T-helper 2 cell treated with Interferon-gamma antibody and Interleukin-4, amounts not matched to agents 5 μg/mL and 100 μg/mL, for 36 hours (primary cell): ENCODE measurements around the gene CXCL8.

Experiments used
- DNase-seq: peaks from one replicate; pipeline ENCODE4 v3.0.0; 2021; ENCODE audit warnings: low spot score
- H3K27ac Mint-ChIP-seq: one replicate; pipeline ENCODE4 v1.8.0; 2021; ENCODE audit warnings: mild to moderate bottlenecking, mixed read lengths
- H3K27me3 Mint-ChIP-seq: one replicate; pipeline ENCODE4 v1.8.0; 2021; ENCODE audit warnings: low read depth, mixed read lengths
- H3K36me3 Mint-ChIP-seq: one replicate; pipeline ENCODE4 v1.8.0; 2021; ENCODE audit warnings: low read depth, mixed read lengths
- H3K4me1 Mint-ChIP-seq: one replicate; pipeline ENCODE4 v1.8.0; 2021; ENCODE audit warnings: low read depth, mixed read lengths
- H3K4me3 Mint-ChIP-seq: one replicate; pipeline ENCODE4 v1.8.0; 2022; ENCODE audit warnings: mild to moderate bottlenecking, moderate library complexity, mixed read lengths
- H3K9me3 Mint-ChIP-seq: one replicate; pipeline ENCODE4 v1.8.0; 2021; ENCODE audit warnings: mixed read lengths

The CXCL8 gene

DNA sequence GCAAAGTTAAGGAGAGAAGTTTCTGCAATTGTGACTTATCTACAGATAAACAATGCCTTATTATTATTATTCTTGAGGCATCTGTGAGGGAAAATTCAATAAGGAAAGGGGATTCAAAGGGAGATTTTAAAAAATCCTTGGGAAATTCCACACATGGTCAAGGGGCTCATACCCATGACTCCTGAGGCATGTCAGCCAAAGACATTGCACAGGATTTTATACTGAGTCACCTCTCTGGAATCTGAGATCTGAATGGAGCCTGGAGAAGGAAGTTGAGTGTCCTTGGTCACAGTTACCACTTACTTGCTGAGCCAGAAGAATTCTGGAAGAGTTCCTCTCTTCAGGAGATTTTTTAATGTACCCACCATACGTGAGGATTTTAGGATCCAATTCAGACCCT is 14.4 kb upstream of the CXCL8 start:
- no peak for DNase-seq
- peaks cover 3% of the 10 kb centered on the region for H3K4me1 Mint-ChIP-seq
- no peaks in the 10 kb centered on the region for H3K9me3 Mint-ChIP-seq
- no peaks in the 10 kb centered on the region for H3K36me3 Mint-ChIP-seq
- no peak overlapping the region for H3K27ac Mint-ChIP-seq
- no peak overlapping the region for H3K4me3 Mint-ChIP-seq
- peaks cover 13% of the 10 kb centered on the region for H3K27me3 Mint-ChIP-seq

DNA sequence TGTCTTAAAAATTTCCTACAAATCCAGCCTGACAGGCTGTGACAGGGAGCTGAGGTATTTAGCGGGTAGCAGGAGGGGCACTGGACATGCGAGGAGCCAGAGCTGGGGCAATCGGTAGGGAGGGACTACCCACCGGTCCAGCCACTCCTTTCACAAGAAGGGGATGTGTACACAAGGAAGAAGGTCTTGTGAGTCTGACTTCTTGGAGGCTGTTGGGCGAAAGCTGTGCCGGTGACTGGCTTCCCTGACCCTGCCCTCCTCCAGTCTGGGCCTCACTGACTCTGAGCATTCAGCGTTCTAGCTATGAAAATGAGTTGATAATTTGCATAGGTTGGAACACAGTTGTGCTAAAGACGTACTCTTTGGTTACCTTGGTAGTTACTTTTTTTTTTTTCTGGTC is 12.7 kb upstream of the CXCL8 start:
- Mint-ChIP-seq H3K9me3 (no peaks in the 10 kb centered on the region), H3K27ac (no peak overlapping the region), H3K4me1 (peaks cover 14% of the 10 kb centered on the region), H3K4me3 (no peak overlapping the region), H3K27me3 (peaks cover 10% of the 10 kb centered on the region), H3K36me3 (no peaks in the 10 kb centered on the region)
- DNase-seq, result no peak

DNA sequence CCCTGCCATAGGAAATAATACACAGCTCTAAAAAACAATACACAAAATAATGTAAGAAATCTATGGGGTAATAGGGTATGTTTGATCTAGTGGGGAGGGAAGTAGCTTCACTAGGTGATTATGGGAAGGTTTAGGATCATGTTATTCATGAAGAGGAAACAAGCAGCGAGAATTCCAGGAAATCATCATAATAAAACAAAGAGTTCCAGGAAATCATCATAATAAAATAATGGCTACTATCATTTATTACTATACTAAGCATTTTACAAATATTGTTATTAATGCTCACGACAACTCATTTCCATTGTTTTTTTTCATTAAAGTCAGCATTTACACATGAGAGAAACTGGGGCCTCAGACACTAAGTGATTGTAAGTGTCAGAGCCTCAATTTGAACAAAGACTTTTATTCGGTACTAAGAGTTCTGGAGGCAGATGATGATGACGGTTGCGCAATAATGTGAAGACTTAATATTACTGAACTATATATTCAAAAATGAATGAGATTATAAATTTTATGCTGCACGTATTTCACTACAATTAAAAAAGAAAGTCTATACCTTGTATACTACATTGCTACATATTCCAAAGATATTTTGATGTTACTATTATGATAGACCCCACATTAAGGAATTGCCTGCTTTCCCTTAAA is 12.2 kb upstream of the CXCL8 start:
- Mint-ChIP-seq H3K4me1 (peaks cover 16% of the 10 kb centered on the region), H3K36me3 (no peaks in the 10 kb centered on the region), H3K4me3 (no peak overlapping the region), H3K9me3 (no peaks in the 10 kb centered on the region), H3K27ac (no peak overlapping the region), H3K27me3 (peaks cover 10% of the 10 kb centered on the region)
- DNase-seq, result no peak

DNA sequence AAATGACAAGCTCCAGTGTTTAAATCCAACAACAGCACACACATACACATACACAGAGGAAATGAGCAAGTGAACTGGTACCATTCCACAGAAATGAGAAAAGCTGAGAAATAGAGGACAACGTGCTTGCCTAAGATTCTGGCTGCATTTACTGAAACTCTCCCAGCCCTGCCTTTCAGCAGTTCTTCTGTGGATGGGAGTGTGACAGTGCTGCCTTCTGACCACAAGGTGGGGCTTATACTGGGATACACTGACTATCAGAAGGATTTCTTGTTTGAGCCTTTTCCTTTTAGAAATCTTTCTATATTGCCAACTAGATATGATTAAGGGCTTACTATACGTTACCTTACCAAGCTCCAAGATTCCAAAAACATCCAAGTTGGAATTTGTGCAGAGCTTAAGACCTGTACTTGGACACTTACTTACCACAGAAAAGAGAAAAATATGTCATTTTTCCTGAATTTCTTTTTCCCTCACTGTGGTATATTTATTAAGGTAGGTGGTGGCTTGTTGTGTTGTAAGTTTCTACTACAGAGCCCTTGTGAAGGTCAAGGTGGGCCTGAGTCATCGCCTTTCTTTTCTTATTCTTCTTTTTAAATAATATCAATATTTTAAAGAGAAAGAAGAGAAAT is 10.7 kb upstream of the CXCL8 start:
- Mint-ChIP-seq H3K36me3 (no peaks in the 10 kb centered on the region), H3K4me1 (peaks cover 19% of the 10 kb centered on the region), H3K27me3 (peaks cover 8% of the 10 kb centered on the region), H3K4me3 (no peak overlapping the region), H3K9me3 (no peaks in the 10 kb centered on the region), H3K27ac (no peak overlapping the region)
- no peak for DNase-seq

DNA sequence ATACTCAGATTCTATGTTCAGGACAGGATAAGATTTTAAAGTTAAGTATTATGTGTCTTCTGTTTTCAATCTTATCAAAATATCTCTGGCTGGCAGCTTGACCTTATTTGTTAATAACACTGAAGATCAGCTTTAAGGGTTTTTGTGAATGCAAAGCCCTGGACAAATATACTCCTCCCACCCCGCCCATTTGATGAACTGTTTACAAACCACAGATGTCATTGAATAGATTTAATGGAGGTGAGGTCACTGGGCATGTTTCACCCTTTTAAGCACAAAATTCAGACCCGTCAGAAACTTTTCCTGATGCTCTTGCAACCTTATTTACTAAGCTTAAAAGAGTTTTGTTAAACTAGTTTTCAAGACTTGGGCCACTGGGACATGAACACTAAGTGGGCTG is 10.1 kb upstream of the CXCL8 start:
- Mint-ChIP-seq H3K4me1 (peaks cover 23% of the 10 kb centered on the region), H3K27me3 (peaks cover 8% of the 10 kb centered on the region), H3K36me3 (no peaks in the 10 kb centered on the region), H3K4me3 (no peak overlapping the region), H3K27ac (no peak overlapping the region), H3K9me3 (no peaks in the 10 kb centered on the region)
- no peak for DNase-seq

DNA sequence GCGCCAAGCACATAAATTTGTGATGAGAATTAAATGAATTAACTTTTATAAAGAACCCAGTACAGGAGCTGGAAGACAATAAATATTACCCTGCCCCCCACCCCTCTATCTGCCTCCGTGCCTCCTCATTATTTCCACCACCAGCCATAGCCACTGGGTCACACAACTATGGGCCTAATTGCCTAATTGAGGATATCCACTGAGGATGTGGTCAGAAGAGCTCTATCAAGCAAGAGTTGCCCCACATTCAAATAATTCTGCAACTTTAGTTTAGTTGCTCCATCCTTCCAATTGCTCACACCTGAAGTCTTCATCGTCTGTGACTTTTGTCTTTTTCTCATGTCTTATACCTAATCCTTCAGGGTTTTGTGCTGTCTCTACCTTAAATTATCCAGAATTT is 9.5 kb upstream of the CXCL8 start:
- Mint-ChIP-seq H3K9me3 (no peaks in the 10 kb centered on the region), H3K27me3 (peaks cover 8% of the 10 kb centered on the region), H3K27ac (no peak overlapping the region), H3K4me1 (peaks cover 23% of the 10 kb centered on the region), H3K36me3 (no peaks in the 10 kb centered on the region), H3K4me3 (no peak overlapping the region)
- DNase-seq, result no peak

DNA sequence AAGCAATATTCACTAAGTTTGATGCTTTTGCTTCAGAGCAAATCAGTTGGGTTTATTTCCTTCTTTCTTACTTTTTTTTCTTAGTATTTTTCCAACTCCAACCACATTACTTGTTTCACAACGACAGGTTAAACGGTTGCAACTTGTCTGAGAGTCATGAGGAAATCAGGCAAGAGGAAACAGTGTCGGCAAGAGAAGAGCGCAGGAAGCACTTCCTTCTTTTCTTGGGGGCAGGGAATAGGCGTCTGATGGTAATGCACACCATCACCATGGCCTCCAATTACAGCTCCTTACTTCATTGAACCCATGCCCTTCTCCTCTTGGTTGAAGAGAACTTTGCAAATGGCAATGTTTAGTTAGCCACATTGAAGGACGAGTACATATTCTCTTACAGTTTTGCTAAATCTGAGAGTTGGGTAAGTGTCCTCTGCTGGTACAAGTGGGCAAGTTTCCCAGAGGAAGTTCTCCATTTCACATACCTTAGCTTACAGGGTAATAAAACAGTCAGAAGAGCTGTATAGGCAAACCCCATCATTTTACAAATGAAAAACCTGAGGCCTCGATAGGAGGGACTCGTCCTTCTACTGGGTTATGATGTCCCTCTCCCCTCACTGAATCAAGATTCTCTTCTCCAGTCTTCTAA is 8.3 kb upstream of the CXCL8 start:
- Mint-ChIP-seq H3K4me1 (peaks cover 23% of the 10 kb centered on the region), H3K36me3 (no peaks in the 10 kb centered on the region), H3K27me3 (no peaks in the 10 kb centered on the region), H3K9me3 (no peaks in the 10 kb centered on the region), H3K27ac (no peak overlapping the region), H3K4me3 (peak overlapping the region; percentile 21)
- no peak for DNase-seq

DNA sequence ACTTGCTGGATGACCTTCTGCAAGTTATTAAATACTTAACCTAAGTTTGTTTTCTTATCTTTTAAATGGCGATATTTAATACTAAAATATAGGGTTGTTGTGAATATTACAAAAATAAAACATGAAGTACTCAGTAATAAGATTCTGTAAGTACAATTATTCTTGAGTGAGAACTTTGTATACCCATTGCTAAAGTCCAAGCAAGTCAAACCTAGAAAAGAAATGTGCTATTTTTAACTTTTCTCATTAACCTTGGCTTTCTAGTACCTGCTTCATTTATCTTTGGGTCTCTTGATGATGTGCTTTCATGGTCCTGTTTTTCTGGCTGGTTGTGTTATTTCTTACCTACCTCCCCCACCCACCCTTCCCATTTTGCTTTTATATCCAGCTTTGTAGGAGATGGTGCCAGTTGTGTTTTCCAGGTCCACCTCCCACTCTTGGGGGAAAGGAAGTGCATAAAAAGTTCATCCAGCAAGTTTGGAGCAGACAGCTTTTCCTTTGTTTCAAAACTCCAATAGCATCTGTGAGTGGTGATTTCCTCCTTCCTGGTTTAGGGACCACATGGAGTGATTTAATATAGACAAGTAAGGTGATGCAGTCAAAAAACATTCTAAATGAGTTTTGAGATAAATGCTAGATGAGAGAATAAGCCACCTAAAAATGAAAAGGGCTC is 7.5 kb upstream of the CXCL8 start:
- H3K27me3 Mint-ChIP-seq, result no peaks in the 10 kb centered on the region
- H3K4me3 Mint-ChIP-seq, result no peak overlapping the region
- H3K9me3 Mint-ChIP-seq, result no peaks in the 10 kb centered on the region
- DNase-seq, result no peak
- no peak overlapping the region for H3K27ac Mint-ChIP-seq
- H3K4me1 Mint-ChIP-seq, result peaks cover 23% of the 10 kb centered on the region
- no peaks in the 10 kb centered on the region for H3K36me3 Mint-ChIP-seq

DNA sequence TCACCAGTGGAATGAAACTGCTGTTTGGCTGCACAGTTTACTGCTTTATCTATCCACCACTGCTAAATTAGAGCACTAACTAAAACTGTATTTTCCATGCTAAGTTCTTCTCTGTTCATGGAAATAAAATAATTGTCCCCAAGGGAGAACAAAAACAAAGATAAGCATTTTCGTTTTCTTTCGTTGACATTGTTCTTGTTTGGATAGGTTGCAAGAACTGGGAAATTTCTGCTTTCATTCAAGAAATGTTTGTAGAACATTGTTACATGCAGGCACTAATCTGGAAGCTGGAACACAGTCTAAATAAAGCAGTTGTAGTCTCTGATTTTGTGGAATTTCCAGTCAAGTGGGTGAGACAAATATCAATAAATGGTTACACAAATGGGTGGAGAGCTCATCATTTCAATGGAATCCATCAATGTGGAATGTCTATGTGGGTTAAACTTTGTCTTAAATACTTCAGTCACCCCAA is 5.8 kb upstream of the CXCL8 start:
- Mint-ChIP-seq H3K27me3 (no peaks in the 10 kb centered on the region), H3K36me3 (no peaks in the 10 kb centered on the region), H3K9me3 (peaks cover 4% of the 10 kb centered on the region), H3K4me1 (peaks cover 21% of the 10 kb centered on the region), H3K4me3 (no peak overlapping the region), H3K27ac (no peak overlapping the region)
- DNase-seq, result no peak

DNA sequence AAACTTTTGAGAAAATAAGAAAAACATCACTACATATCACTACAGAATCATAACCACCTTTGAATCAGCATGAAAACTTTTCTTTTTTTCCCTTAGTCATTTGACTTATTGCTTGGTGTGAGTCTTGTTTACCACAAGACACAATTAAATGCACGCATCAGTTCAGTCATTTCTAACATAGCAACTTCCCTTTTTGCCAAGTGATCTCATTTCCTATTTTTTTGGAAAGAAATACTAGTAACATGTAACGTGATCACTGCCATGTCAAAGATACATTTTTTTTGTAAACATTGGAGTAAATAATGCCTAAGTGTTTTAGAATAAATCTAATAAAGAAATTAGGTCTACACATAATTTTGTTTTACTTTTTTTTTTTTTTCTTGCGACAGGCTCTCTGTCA is 5.1 kb upstream of the CXCL8 start:
- no peak overlapping the region for H3K27ac Mint-ChIP-seq
- no peak overlapping the region for H3K4me3 Mint-ChIP-seq
- no peaks in the 10 kb centered on the region for H3K27me3 Mint-ChIP-seq
- peaks cover 4% of the 10 kb centered on the region for H3K9me3 Mint-ChIP-seq
- DNase-seq, result no peak
- H3K36me3 Mint-ChIP-seq, result no peaks in the 10 kb centered on the region
- H3K4me1 Mint-ChIP-seq, result peaks cover 23% of the 10 kb centered on the region

DNA sequence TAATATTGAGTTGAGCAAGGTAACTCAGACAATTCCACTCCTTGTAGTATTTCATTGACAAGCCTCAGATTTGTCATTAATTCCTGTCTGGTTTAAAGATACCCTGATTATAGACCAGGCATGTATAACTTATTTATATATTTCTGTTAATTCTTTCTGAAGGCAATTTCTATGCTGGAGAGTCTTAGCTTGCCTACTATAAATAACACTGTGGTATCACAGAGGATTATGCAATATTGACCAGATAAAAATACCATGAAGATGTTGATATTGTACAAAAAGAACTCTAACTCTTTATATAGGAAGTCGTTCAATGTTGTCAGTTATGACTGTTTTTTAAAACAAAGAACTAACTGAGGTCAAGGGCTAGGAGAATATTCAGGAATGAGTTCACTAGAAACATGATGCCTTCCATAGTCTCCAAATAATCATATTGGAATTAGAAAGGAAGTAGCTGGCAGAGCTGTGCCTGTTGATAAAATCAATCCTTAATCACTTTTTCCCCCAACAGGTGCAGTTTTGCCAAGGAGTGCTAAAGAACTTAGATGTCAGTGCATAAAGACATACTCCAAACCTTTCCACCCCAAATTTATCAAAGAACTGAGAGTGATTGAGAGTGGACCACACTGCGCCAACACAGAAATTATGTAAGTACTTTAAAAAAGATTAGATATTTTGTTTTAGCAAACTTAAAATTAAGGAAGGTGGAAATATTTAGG is 821 bp downstream of the CXCL8 start:
- H3K4me1 Mint-ChIP-seq, result peaks cover 3% of the 10 kb centered on the region
- peaks cover 1% of the 10 kb centered on the region for H3K36me3 Mint-ChIP-seq
- no peaks in the 10 kb centered on the region for H3K27me3 Mint-ChIP-seq
- no peak for DNase-seq
- no peak overlapping the region for H3K4me3 Mint-ChIP-seq
- H3K9me3 Mint-ChIP-seq, result peaks cover 4% of the 10 kb centered on the region
- no peak overlapping the region for H3K27ac Mint-ChIP-seq

DNA sequence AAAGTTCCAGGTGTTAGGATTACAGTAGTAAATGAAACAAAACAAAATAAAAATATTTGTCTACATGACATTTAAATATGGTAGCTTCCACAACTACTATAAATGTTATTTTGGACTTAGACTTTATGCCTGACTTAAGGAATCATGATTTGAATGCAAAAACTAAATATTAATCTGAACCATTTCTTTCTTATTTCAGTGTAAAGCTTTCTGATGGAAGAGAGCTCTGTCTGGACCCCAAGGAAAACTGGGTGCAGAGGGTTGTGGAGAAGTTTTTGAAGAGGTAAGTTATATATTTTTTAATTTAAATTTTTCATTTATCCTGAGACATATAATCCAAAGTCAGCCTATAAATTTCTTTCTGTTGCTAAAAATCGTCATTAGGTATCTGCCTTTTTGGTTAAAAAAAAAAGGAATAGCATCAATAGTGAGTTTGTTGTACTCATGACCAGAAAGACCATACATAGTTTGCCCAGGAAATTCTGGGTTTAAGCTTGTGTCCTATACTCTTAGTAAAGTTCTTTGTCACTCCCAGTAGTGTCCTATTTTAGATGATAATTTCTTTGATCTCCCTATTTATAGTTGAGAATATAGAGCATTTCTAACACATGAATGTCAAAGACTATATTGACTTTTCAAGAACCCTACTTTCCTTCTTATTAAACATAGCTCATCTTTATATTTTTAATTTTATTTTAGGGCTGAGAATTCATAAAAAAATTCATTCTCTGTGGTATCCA is 1.6 kb downstream of the CXCL8 start:
- Mint-ChIP-seq H3K4me3 (no peak overlapping the region), H3K27ac (no peak overlapping the region), H3K4me1 (peaks cover 3% of the 10 kb centered on the region), H3K36me3 (peaks cover 1% of the 10 kb centered on the region), H3K9me3 (peaks cover 4% of the 10 kb centered on the region), H3K27me3 (no peaks in the 10 kb centered on the region)
- DNase-seq, result no peak

DNA sequence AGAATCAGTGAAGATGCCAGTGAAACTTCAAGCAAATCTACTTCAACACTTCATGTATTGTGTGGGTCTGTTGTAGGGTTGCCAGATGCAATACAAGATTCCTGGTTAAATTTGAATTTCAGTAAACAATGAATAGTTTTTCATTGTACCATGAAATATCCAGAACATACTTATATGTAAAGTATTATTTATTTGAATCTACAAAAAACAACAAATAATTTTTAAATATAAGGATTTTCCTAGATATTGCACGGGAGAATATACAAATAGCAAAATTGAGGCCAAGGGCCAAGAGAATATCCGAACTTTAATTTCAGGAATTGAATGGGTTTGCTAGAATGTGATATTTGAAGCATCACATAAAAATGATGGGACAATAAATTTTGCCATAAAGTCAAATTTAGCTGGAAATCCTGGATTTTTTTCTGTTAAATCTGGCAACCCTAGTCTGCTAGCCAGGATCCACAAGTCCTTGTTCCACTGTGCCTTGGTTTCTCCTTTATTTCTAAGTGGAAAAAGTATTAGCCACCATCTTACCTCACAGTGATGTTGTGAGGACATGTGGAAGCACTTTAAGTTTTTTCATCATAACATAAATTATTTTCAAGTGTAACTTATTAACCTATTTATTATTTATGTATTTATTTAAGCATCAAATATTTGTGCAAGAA is 2.3 kb downstream of the CXCL8 start:
- H3K9me3 Mint-ChIP-seq, result peaks cover 4% of the 10 kb centered on the region
- H3K4me3 Mint-ChIP-seq, result no peak overlapping the region
- no peak overlapping the region for H3K27ac Mint-ChIP-seq

More for the DNA sequence above, 2.3 kb downstream of the CXCL8 start:
- Mint-ChIP-seq H3K36me3 (peaks cover 1% of the 10 kb centered on the region), H3K4me1 (peaks cover 3% of the 10 kb centered on the region), H3K27me3 (peaks cover under 1% of the 10 kb centered on the region)
- no peak for DNase-seq
